PFSK-1 (cell line): ENCODE results near the gene RGS18.

Experiments
- POLR2AphosphoS5 ChIP-seq: IDR thresholded peaks from 2 replicates; pipeline ENCODE4 v1.6.1; 2012; ENCODE audit warnings: low read depth, mild to moderate bottlenecking, control low read depth, low read length, moderate library complexity
- SIN3A ChIP-seq: IDR thresholded peaks from 2 replicates; pipeline ENCODE4 v1.6.1; 2012; ENCODE audit warnings: mild to moderate bottlenecking, low read length, moderate library complexity, borderline replicate concordance; ENCODE audit not compliant: insufficient read depth
- TAF1 ChIP-seq: IDR thresholded peaks from 2 replicates; pipeline ENCODE4 v1.6.1; 2012; ENCODE audit warnings: low read length, control low read depth, borderline replicate concordance; ENCODE audit not compliant: insufficient read depth

DNA sequence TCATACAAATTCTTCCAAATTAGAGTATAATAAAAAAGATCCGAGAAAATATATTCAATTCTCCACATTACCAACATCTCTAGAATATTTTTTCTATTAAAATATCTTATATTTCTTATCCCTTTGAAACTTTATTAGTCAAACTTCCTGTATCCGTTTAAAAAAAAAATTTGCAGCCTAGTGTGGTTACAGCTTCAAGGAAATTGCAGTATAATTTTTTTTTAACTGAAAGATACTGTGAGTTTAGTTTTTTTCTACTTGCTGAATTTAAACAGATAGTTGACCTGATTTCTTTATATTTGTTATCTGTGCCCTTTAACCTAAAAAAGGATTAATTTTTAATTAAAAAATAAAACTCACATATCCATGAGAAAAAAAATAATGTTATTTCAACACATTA lies 1.5 kb downstream of the RGS18 start:
- no peak for TF ChIP-seq POLR2AphosphoS5
- no peak for TF ChIP-seq SIN3A
- no peak for TF ChIP-seq TAF1
